ENCODE data around the gene NPR2. TPM values are rescaled to one million over a fixed set of nuclear protein-coding genes. Genes with fewer than 3 reads are reported as not detected.
A peak's percentile ranks its signal among the peaks of the same experiment; 100 is the strongest.

NPR2 gene
- total and polyA plus RNA-seq, 2 of the 13 experiments (the other 11 are each of a cell fraction or from before 2014, with no cell fraction given) = 7.4 to 9.4 TPM

- TF ChIP-seq POGK (CRISPR knock-in tag; conservative IDR thresholded peaks at IDR 0.05) (peak; percentile 70; the same call in 1 of the 2 replicates), ZNF556 (CRISPR knock-in tag; IDR thresholded peaks at IDR 0.05; ENCODE audit: borderline replicate concordance) (peak; percentile 50; the same call in 1 of the 2 replicates), ZNF564 (CRISPR knock-in tag; IDR thresholded peaks at IDR 0.05) (peak; percentile 48; the same call in 1 of the 2 replicates), FOXA3 (CRISPR knock-in tag; IDR thresholded peaks at IDR 0.05) (no peak; the same call in 1 of the 2 replicates), ZC3H4 (CRISPR knock-in tag; IDR thresholded peaks at IDR 0.05; ENCODE audit: borderline replicate concordance) (no peak), MTF1 (CRISPR knock-in tag; IDR thresholded peaks at IDR 0.05) (0 out of 2 replicates have a peak, but pooled peaks have one; percentile 43), ZNF446 (CRISPR knock-in tag; IDR thresholded peaks at IDR 0.05) (no peak), MTA1 (CRISPR knock-in tag; IDR thresholded peaks at IDR 0.05; ENCODE audit: borderline replicate concordance) (peak; percentile 54; the same call in 1 of the 2 replicates), PAX8 (CRISPR knock-in tag; IDR thresholded peaks at IDR 0.05; ENCODE audit: borderline replicate concordance) (no peak), RERE (CRISPR knock-in tag; IDR thresholded peaks at IDR 0.05; ENCODE audit: low read depth) (no peak), TGIF2 (CRISPR knock-in tag; IDR thresholded peaks at IDR 0.05) (peak; percentile 64; the same call in 1 of the 2 replicates), MED13 (CRISPR knock-in tag; IDR thresholded peaks at IDR 0.05) (no peak), ELF4 (CRISPR knock-in tag; IDR thresholded peaks at IDR 0.05; ENCODE audit: borderline replicate concordance) (no peak; the same call in 1 of the 2 replicates), MBD4 (IDR thresholded peaks at IDR 0.05; ENCODE audit: borderline replicate concordance, low read length) (no peak), ZBTB46 (CRISPR knock-in tag; IDR thresholded peaks at IDR 0.05; ENCODE audit: borderline replicate concordance) (0 out of 2 replicates have a peak, but pooled peaks have one; percentile 81), GFI1 (CRISPR knock-in tag; IDR thresholded peaks at IDR 0.05; ENCODE audit: borderline replicate concordance) (peak; percentile 47; the same call in 1 of the 2 replicates), IRF9 (CRISPR knock-in tag; IDR thresholded peaks at IDR 0.05; ENCODE audit: borderline replicate concordance) (no peak)
Observed at GRCh38 chr9:35756275-35757225, 34.8 kb upstream of the NPR2 start (continued).
